Measurements from ENCODE around the gene BAIAP2.

BAIAP2 gene

DNA sequence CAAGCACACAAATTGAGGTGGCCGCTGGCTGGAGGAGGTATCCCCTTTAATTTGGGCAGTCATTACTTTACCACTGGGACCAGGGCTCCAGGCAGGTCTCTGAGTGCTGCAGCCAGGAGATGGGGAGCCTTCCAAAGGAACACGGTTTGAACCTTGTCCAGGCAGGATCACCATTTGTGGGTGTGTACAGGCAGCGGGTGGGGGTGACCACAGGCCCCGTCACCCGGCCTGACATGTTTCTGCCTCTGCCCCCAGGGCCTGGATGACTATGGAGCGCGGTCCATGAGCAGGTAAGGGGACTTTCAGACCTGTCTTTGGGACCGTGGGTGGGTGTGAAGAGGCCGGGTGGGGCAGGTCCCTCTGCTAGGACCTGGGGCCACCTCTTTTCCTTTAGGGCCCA, 73.3 kb downstream of the BAIAP2 start:
- DNase-seq (ENCODE audit: low read depth, low spot score) = no peak

GRCh38 chr17:81109957-81110356, 75.0 kb downstream of the BAIAP2 start:
- no peak for DNase-seq (ENCODE audit: low read depth, low spot score)

GRCh38 chr17:81110488-81111040, 75.6 kb downstream of the BAIAP2 start:
- no peak for DNase-seq (ENCODE audit: low read depth, low spot score)

GRCh38 chr17:81111066-81111465, 76.1 kb downstream of the BAIAP2 start:
- no peak for DNase-seq (ENCODE audit: low read depth, low spot score)

DNA sequence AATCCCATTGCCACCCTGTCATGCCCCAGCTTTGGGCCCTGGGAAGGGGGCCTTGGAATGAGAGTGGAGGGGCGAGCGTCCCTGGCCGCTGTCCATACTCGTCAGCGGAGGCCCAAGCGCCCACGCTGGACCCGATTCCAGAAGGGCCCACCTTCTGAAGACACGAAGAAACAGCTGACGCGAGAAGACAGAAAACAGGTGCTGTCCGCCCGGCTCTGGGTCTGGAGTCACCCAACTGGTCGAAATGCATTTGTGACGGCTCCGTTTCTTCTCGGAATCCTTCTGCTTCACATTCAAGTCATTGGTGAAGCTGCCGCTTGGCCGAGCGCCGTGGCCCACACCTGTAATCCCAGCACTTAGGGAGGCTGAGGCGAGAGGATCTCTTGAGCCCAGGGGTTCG, 77.5 kb downstream of the BAIAP2 start:
- no peak for DNase-seq (ENCODE audit: low read depth, low spot score)

GRCh38 chr17:81113158-81113724, 78.3 kb downstream of the BAIAP2 start:
- DNase-seq (ENCODE audit: low read depth, low spot score) = no peak

- no peak for DNase-seq (ENCODE audit: low read depth, low spot score)
Observed at GRCh38 chr17:81114351-81115093, 79.6 kb downstream of the BAIAP2 start.

DNA sequence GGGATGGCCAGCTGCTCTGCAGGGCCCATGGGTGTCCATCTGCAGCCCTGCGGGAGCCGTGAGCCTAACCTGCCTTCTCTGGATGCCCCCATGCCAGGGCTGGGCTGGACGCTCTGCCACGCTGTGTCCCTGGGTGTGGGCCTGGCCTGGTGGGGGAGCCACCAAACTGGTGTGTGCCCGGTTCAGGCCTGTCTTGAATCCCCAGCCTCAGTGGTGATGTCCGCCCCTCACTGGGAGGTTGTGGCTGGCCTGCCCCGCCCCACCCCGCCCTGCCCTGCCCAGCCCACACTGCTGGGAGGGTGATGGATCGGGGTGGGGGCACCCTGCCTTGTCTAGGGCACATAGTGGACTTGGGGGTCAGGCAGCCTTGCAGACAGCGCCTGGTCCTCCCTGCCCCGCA, 80.3 kb downstream of the BAIAP2 start:
- no peak for DNase-seq (ENCODE audit: low read depth, low spot score)

- DNase-seq (ENCODE audit: low read depth, low spot score) = no peak
Observed at GRCh38 chr17:81115749-81116464, 81.0 kb downstream of the BAIAP2 start.

GRCh38 chr17:81116704-81117103, 81.8 kb downstream of the BAIAP2 start:
- DNase-seq (ENCODE audit: low read depth, low spot score) = no peak

DNA sequence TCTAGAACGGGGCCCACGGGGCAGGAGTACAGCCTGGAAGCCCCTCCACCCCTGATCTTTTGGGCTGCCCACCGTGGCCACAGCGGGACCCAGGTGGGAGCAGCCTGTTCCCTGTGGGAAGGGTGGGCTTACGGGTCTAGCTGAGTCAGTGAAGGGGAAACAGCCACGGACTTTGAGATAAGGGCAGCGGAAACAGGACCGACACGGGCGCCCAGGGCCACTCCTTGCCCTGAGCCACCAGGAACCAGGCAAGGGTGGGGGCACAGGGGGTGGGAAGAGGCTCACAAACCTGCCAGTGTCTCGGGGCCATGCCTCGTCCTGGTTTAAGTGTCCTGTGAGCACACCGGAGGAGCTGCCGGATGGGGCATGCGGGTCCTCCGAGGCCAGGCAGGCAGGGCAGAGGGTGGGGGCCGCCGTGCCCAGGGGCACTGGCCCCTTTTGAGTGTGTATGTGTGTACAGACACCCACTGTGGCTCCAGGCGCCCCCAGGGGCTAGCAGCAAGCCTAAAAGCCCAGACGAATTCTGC, 82.8 kb downstream of the BAIAP2 start:
- no peak for DNase-seq (ENCODE audit: low read depth, low spot score)

DNA sequence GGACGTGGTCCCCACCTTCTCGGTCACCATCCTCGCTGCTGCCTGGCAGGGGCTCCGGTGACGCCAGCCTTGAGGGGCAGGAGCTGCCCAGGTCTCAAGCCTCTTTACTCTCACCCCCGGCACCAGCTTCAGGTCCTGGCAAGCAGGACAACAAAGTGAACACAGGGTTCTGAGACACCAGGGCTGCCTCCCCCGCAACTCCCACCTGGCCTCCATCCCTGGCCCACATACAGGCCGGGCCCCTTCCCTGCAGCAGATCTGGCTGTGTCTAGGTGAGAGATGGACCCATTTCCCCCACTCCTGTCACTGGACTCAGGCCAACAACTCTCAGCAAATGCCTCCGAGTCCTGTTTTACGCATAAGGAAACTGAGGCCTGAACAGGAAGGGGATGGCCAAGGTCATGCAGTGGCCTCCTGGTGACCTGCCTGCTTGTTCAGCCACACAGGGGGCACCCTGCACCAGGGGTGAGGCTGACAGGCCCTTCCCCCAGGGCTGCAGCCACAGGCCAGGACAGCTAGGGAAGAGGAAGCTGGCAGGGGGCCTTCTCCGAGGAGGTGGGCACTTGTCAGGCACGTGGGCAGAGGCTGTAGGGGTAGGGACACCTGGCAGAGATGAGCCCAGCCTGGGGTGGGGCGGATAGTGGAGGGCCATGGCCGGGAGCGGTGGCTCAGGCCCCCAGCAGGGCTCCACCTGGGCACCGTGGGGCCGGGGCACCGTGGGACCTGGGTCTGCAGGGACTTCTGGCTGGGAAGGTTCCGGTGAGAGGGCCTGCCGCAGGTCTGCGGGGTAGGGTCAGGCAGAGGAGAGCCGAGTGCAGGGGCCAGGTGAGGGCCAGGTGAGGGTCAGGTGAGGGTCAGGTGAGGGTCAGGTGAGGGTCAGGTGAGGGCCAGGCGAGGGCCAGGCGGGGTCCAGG, 83.6 kb downstream of the BAIAP2 start:
- DNase-seq (ENCODE audit: low read depth, low spot score) = no peak

DNA sequence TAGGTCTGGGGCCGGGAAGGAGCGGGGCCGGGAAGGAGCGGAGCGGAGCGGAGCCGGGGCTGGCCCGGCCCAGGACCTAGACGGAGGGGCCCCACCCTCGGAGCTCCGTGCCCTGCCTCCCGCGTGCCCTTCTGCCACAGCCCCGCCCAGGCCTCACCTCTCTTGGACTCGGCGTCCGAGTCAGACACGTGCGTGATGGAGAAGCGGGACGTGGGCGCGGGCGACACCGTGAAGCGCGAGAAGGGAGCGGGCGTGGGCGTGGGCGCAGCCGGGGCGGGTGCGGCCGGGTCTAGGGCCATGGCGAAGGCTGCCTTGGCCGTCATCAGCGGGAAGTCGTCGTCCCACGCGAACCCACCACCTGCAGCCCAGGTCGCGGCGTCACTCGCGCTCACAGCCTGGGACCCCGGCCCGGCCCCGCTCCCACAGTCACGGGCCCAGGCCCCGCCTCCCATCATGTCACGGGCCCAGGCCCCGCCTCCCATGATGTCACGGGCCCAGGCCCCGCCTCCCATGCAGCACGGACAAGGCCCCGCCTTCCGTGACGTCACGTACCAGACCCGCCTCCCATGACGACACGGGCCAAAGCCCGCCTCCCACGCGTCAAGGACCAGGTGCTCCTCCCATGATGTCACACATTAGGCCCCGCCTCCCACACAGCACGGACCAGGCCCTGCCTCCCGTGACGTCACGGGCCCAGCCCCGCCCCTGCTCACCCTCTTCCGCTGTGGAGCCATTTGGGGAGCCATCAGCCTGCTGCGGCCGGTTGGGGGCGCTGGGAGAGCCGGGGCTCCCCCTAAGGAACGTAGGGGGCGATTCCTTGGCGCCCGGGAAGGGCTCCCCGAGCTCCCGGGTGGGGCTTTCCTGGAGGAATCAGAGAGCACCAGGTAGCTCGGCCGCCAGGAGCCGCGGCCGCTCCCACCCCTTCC, 84.5 kb downstream of the BAIAP2 start:
- peak; percentile 70 for DNase-seq (ENCODE audit: low read depth, low spot score)

DNA sequence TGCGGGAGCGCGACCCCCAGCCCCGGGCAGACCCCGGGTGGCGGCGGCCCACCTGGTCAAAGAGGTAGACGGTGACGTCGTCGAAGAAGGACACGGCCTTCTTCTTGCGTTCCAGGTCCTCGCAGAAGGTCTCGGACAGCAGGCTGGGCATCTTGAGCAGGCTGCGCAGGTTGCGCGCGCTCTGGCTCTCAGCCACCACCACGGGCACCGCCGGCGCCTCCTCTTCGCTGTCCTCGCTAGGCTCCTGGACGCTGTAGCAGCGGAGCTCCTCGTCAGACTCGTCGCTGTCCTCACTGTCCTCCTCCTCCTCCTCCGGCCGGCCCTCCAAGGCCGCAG, 85.2 kb downstream of the BAIAP2 start:
- no peak for DNase-seq (ENCODE audit: low read depth, low spot score)

GRCh38 chr17:81120695-81121621, 86.0 kb downstream of the BAIAP2 start:
- no peak for DNase-seq (ENCODE audit: low read depth, low spot score)

DNA sequence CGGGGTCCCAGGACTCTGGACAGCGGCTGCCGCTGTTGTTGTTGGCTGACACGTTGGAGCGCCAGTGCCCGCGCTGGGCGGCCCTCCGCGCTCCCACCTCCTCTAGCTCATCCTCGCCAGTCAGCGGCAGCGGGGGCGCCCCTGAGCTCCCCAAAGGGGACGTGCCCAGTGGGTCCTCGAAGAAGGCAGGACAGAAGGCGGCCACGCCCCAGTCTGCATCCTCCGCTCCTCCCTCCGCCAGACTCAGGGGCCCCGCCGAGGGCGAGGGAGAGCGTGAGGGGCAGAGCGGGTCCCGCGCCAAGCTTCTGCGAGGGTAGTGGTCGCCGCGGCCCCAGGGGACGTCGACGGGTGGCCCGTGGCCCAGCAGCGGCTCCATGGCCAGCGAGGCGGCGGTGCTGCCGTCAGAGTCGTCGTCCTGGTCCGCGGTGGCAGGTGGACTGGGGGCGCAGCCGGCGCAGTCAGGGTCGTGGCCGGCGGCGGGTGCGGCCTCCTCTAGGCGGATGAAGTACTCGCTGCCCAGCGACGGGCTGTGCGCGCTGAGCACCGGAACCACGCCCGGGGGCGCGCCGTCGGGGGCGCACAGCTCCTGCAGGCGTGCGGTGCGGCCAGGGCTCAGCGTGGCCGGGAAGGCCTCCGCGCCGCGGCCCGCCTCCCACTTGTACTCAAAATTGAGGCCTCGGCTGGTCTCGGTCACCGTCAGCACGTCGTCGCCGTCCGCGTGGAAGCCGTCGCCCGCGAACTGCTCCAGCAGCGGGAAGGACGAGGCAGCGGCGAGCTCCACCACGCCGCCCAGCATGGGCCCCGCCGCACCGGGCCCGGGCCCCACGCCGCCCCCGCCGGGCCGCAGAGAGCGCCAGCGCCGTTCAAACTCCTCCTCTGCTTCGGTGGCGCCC, 87.1 kb downstream of the BAIAP2 start:
- DNase-seq (ENCODE audit: low read depth, low spot score) = no peak

DNA sequence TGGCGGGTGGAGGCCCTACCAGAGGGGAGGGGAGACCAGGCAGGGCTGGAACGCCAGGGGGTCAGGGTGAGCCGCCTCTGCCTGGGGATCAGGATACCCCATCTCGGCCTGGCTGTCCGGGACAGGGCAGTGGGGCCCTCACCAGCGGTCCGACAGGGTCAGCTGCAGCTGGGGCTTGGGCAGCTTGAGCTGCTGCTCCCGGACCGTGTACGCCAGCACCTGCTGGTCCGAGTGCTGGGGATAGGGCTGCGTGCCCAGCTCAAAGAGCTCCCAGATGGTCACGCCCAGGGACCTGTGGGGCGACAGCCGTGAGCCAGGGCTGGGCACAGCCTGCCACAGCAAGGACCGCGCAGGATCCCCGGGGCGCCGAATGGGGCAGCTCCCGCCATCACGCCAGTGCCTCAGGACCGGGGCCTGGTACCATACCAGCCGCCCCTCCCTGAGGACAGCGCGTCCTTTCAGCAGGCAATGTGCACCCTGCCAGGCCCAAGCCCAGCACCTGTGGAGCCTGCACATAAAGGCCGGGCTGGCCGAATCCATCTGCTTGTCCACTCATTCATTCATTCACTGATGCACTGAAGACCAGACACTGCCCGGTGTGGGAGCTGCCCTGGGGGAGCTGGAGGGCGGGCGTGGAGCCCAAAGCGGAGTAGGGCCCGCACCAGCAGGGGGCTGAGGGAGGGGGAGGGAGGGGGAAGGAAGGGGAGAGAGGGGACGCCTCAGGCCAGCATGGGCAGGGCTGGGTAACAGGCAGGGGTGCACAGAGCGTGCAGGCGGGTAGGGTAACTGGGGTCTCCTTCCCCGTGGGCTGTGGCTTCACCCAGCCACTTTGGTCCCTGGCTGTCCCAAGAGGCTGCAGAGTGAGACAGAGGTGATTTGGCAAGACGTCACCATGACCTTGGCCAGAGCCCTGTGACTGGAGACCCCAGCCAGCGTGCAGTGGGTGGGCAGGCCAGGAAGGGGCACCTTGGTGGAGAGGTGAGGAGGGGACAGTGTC, 88.4 kb downstream of the BAIAP2 start:
- no peak for DNase-seq (ENCODE audit: low read depth, low spot score)

Data from smooth muscle cell of the brain vasculature (primary cell).